HG02938 (cell line): ENCODE data around the gene RTN4IP1.
"Not testable (repeated sequence)": the region's sequence is repeated elsewhere in the genome, so short reads cannot be mapped to it uniquely, and the experiment has no call there.

Experiments
- ATAC-seq: cut with Tn5 transposase; IDR thresholded peaks from one replicate; pipeline ENCODE4 v1.9.1; 2021; ENCODE audit warnings: mild to moderate bottlenecking, moderate library complexity; ENCODE audit not compliant: unreplicated experiment

Gene RTN4IP1

DNA sequence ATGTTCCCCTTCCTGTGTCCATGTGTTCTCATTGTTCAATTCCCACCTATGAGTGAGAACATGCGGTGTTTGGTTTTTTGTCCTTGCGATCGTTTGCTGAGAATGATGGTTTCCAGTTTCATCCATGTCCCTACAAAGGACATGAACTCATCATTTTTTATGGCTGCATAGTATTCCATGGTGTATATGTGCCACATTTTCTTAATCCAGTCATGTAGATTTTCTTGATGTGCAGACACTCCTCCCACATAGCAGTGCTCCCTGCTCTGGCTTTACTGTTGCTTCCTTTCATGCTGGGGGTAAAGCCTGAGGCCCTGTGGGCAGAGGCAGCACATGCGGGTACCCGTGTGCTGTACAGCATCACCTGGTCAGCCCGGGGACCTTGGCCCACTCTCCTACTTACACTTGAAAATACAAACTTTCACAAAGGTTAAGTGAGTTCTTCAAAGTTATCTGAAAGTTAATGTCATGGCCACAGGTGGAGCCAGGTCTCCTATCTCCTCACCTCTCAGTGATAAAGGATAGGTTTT lies 80.3 kb downstream of the RTN4IP1 start:
- not testable (repeated sequence) for ATAC-seq

DNA sequence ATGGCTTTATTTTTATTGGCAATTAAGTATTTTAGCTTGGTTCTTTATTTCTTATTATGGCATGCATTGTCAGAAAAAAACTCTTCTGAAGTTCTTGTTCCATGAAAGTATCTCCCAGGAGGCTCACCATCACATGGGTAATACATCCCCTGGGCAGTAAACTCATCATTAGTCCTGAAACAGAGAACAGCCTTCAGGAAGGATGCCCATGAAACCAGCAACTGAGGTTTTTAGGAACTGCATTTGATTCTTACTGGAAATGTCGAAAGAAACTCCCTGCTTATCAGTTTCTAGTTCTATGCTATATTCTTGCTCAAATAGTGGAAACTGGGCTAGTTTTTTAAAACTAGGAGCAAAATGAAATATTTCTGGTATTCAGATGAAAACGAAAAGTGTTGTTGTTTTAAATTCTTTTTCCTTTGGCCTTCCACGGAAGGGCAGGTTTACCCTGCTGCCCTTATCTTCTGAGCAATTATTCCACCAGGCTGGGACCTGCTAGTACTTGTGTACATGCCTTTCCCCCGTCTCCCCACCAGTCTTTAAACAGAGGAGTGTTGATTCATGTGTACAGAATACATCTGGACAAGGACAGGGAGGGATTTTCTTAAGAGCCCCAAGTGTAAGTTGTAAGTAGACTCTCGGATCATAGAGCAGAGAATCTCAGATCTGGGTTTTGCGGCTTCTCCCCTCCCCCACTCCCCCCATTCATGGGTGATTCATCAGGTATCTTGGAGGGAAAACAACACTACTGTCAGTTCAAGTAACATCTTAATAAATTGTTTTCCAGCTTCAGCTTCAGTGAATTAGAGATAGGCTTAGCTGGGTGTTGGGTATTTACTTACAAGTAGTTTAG lies 81.5 kb downstream of the RTN4IP1 start:
- ATAC-seq: no peak

DNA sequence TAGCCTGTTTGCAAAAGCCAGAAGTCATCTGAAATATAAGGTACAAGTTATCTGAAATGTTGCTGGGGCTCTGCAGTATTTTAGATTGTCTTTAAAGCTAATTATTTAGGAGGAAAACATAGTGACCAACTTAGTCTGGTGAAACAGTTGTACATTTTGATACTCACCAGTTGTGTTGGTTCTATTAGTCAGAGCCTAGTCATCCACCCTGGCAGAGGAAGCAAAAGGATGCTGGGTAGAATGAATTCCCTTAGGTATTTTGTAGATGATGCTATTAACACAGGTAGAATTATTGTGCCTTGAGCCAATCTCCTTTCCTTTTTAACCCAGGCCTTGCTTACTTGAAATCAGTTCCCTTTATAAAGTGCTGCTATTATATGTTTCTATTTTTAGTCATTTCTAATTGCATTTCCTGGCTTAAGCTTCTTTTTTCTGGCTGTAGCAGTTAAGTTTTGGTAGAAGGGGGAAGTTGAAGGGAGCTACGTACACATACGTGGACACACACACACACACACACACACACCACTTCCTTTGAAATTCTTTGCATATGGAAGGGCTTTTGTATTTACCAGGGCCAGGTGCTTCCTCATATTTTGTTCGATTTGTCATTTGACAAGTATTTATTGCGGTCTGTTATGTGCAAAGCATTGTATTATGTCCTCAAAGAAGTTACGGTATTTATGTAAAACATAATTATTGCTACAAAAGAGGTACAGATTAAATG lies 82.4 kb downstream of the RTN4IP1 start:
- no peak for ATAC-seq

DNA sequence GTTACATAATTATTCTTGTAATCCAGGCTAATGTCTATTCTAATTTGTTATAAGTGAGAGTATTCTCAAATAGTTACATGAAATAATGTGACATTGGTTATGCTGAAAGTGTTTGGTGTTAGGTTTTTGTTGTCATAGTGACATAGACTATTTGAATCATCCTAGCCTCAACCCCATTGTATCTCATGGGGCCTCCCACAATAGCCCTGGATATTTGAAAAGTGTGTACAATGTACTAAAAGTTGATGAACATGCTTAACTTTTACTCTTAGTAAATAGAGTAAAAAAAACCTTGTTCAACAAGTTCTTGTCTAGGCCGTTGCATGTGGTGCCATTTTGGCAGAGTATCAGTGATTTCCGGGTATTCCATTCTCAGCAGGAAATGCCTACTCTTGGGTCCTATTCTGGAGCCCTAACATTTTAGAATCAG lies 83.0 kb downstream of the RTN4IP1 start:
- ATAC-seq: no peak

DNA sequence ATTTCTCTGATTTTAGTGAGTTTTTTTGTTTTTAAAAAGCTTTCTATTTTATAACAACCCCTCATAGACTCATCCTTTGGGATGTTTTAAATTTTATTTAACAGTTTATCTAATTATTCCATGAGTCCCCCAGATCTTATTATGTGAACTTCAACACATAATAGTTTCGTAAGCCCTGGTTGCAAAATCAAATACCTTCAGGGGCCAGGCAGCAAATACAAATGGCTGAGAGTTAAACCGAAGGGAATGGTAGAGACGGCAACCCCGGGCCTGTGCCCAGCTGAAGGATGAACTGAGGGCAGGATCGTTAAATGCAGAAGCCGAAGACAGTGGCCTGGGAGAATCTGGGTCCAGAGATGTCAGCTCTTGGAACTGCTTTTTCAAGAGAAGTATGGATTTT lies 88.4 kb downstream of the RTN4IP1 start:
- ATAC-seq: no peak

DNA sequence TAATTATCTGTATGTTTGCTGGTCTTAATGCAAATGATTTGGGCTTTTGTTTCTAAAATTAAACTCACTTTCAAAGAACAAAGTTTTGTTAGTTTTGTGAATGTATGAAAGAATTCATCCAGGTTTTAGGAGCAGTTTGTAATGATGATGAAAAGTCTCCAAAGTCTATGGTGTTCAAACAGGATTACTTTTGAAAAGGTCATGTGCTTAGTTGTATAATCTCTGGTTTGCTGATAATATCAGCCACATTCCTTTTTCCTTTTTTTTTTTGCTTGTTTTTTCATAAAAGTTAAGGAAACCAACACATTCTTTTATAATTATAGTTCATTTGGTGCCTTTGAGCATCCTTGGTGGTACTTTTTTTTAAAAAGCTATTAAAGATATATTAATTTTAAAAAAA lies 88.9 kb downstream of the RTN4IP1 start:
- no peak for ATAC-seq

DNA sequence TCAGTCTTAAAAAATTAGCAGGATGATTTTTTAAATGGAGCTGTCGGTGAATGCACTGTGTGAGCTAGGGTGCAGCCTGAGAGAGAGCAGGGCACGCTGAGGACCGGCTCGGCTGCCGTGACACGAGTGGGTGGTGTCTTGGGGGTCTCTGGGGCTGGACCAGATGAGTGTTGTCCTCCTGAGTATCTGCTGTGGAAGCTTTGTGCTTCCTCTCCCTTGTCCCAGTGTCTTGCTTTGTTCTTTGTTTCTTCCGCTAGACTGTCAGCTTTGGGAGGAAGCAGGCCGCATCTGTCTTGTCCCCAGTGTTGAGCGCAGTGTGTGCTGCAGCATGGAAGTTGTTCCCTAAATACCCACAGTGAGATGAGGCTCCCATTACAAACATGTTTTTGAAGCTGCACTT lies 89.4 kb downstream of the RTN4IP1 start:
- ATAC-seq: no peak

DNA sequence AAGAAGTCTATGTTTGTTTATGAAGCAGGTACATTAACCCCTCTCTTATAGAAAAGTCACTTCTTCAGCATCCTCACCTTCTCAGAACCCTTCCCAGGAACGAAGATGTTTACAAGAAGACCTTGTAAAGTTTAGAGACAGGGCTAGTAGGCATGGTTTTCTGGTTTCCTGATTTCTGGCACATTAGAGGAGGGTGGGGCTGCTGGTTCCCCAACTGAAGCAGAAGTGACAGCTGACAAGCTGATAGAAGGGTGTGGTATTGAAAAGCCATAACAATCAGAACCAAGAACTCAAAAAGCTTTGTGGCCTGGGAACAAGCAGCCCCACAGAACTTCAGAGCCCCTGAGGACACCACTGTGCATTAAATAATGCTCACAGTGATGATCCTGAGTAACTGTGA lies 91.2 kb downstream of the RTN4IP1 start:
- ATAC-seq: no peak

DNA sequence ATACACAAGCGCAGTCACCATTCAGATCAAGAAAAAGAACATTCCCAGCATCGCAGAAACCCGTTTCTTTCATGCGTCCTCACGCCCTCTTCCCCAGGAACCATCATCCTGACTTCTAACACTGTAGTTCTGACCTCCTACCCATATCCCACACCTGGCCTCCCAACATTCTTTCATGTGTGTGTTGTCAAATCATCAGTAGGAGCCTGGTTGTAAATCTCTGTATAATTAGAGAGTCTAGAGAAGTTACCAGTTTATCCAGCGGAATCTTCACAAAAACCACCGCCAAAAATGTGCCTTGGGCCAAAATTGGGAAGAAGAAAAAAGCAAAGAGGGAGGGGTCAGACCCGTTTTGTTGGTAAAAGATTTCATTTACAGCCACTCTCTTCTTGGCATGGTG lies 91.6 kb downstream of the RTN4IP1 start:
- ATAC-seq: no peak

DNA sequence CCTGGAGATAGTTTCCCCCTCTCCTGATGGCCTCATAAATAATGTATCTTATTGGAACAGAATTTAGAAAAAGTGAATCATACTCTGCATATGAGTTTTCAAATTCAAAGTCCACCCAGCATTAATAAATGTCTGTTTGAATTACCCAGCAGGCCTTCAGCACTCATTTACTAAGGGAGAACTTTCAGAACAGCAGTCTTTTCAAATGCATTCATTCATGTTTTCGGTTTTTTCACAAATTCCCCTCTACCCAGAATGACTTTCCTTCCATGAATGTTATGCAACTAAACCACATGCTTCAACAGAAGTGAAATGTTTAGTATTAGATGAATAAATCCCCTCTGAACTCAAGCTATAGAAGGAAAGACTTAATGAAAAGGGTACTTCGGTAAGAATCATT lies 92.4 kb downstream of the RTN4IP1 start:
- ATAC-seq: no peak

DNA sequence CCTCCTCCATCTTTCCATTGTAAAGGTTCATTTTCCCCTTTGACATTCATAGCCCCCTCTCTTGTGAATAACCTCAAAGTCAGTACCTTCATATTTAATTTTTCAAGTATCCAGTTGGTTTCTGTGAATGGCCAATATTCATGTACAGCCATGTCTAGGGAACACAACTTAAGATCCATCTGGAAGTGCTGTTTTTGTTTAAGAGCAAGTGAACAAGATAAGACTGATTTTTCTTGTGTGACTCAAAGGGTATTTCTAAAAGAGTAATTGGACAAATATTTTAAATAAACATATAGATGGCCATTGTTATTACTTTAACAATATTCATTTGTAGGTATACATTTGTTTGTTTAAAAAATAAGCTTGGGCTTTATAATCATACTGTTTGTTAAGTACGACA lies 92.9 kb downstream of the RTN4IP1 start:
- ATAC-seq: no peak

DNA sequence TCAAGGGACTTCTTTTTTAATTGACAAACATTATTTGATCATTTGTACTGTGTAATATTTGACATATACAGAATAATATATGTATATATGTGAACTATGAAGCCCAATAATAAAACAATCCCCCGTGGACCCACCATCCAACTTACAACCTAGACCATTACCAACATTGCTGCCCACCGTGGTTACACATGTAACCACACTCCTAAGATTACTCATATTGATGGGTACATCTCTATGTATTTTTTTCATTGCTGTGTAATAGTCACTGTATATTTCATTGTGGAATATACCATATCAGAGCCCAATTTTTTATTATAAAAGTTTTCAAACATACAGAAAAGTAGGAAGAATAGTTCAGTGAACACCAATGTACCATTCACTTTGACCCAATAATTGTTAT lies 94.3 kb downstream of the RTN4IP1 start:
- no peak for ATAC-seq

DNA sequence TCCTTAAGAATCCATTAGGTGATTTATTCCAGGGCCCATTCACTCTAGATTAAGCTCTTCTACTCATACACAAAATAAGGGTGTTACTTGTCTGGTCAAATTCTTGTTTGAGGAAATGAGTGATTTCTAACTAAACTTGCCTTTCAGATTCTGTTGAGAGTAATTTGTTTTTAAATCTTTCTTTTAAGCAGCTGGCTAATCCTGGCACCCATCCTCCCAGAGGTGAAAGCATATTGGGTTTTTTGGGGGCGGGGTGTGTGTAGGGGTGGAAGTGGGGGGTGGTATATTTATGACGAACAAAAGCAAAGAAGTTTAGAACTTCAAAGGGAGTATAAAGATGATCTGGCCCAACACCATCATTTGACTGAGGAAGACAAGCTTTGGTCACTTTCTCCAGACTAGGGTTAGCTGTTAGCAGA lies 94.7 kb downstream of the RTN4IP1 start:
- no peak for ATAC-seq

DNA sequence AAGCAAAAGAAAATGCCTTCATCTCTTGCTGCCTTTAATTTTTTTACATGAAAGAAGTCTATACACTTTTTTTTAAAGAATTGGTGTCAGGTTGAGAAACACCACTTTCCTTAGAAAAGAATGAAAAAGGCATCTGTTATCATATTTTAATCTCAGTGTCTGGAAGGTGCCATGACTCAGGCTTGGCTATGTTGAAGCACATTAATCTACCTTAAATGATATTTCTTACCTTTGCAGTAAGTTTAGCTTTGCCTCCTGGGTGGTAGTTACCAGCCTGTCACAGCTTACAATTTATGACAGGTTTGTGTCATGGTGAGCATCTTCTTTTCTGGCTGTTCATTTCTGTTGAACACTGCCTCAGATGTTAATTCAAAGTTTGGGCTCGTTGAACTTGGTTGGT lies 95.3 kb downstream of the RTN4IP1 start:
- no peak for ATAC-seq

DNA sequence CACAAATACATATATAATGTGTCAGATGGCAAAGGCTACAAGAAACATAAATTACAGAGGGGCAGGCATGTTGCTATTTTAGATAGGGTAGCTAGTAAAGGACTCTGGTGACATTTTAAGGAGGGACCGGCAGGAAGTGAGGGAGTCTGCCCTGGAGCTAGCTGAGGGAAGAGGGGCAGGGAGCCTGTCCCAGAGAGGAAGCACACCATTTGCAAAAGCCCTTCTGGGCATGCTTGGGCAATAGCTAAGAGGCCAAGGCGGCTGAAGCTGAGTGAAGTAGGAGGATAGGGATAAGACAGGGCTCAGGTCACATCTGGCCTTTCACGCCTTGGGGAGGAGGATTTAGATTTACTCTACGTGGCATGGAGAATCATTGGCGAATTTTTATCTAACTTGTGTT lies 96.2 kb downstream of the RTN4IP1 start:
- no peak for ATAC-seq

DNA sequence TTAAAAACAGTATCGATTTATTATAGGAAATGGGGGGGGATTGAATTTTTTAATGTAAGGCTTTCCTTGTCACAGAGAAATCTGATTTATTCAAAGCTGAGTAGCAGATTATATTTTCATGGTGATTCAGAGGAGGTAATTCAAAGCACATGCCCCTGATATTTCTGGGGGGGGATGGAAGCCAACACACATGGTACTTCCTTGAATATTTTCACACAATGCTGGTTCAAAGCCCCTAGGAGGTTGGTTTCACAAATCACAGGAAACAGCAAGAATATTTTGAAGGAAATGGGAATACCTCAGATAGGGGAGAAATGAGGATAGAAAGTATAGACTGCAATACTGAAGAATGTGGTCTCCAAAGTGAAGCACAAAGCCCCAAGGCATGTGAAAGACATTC lies 98.8 kb downstream of the RTN4IP1 start:
- ATAC-seq: no peak

DNA sequence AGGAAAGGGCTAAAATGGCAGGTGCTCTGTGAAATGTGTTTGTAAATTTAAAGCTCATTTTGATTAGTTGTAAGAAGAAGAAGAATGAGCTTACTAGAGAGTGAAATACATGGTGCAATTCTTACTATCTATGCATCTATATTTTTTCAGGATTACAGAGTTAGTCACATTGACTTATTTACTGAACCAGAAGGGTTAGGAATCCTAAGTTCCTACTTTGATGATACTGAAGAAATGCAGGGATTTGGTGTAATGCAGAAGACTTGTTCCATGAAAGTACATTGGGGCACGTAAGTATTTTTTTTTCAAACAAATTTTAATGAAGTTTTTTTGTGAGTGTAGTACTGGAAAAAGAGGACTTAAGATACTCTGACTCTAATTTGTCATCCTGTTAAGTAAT lies 99.3 kb downstream of the RTN4IP1 start:
- ATAC-seq: no peak

DNA sequence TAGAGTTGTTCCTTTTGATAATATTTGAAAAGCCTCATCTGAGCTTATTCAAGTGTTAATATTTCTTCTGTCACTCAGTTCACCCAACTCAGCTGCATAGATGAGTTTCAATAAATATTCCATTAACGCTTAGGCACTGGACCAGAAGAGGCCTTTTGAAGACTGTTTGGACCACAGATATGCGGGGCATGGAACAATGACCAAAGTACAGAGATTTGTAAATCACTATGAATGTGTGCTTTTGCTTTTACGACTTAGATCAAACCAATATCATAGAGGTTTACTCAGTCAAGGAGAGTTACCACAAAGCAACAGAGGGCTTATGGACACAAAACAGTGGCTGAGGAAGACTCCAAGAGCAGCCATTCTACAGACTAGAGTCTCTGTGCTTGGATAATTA lies 99.9 kb downstream of the RTN4IP1 start:
- no peak for ATAC-seq

DNA sequence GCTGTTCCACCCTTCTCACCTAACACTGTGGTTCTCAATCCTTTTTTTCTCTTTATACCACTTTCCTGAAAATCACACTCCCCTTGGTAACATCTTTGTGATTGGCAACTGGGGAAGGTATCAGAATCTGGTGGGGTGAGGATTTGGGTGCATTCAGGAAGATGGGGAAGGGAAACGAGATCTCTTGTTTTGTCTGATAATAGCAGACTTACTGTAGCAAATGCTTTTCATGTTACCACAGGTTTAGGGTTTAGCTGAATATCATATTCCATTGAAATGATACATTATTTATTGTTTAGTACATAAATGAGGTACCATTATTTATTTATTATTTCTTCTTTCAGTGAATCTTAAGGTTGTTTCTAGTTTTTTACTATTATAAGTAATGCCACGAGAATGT lies 100.8 kb downstream of the RTN4IP1 start:
- ATAC-seq: no peak

DNA sequence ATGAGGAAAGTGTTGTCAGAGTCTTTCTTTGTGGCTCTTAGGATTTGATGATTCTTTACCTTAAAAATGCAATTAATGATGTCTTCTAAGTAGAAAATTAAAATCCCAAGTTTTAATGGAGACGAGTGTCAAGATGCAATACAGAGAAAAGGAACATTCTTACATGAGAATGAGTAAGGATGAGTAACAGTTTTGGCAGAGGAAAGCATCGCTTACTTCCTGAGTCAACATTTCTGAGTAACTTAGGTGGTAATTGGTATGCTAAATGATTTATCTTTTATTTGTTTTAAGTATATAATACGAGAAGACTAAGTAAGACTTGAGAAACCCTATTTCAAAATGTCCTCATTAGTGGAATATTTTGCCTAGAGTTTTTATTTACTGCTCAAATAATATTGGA lies 101.3 kb downstream of the RTN4IP1 start:
- no peak for ATAC-seq

DNA sequence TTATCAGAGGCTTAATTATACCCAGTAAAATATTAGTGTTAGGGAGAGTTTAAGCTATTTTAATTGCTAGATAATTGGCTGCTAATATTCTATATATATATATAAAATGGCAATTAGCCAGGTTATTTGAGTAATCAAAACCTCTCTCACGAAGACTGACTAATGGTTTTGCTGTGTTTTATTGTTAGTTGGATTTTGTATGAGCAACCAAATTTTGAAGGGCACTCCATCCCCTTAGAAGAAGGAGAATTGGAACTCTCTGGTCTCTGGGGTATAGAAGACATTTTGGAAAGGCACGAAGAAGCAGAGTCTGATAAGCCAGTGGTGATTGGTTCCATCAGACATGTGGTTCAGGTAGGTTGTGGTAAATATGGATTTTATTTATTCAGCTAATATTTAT lies 102.2 kb downstream of the RTN4IP1 start:
- ATAC-seq: no peak

DNA sequence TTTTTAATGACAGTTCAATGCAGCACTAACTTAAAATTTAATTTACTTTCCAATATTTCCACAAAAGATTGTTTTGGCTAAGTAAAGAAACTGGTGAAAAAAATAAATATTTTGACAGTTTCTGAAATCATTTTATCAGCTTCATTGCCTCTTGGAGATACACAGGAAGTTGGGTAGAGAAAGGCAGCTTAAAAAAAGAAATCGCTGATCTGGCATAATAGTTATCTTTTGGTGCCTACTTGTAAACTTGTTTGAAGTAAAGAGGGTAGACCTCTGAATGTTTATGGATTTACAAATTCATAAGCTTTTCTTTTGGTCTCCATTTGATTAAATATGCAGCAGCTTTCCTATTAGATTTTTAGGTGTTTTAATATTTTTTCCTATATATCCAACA lies 103.4 kb downstream of the RTN4IP1 start:
- no peak for ATAC-seq
